T47D (cell line): ENCODE results near the gene TPX2.
"Not testable (repeated sequence)": the region's sequence is repeated elsewhere in the genome, so short reads cannot be mapped to it uniquely, and the experiment has no call there.

Experiments used
- DNase-seq, 2 experiments: peaks; one replicate each; pipeline versions ENCODE4 v3.0.0 to v3.0.0-alpha.2; 2011 to 2012; ENCODE audit warnings: low read depth in 1 of 2, low spot score in 1 of 2
- JUND ChIP-seq: IDR thresholded peaks from 2 replicates; pipeline ENCODE4 v1.6.1; 2012; ENCODE audit warnings: low read depth
- in situ Hi-C: cut with HindIII; loops from 2 replicates; pipeline ENCODE4 v1.10.0; 2016; ENCODE audit warnings: low sequenced_read_pairs, low pct_unique_long_range_greater_than_20kb

The TPX2 gene

GRCh38 chr20:31809661-31810060, 70.6 kb downstream of the TPX2 start:
- in situ Hi-C loops = no loop called here

DNA sequence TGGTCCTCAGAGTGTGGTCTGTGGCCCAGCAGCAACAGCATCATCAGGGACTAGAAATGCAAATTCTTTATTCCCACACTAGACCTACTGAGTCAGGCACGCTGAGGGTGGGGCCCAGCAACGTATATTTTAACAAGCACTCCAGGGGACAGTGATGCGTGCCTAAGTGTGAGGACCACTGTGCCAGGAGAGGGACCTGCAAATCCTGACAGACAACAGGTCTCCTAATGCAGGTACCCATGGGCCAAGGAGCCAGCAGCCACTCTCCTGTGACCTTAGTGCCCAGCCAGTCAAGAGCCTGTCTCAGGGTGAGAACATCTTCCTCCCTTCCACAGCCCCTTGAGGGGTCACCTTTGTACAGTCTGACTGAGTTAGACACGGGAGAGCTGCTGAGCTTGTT, 72.1 kb downstream of the TPX2 start:
- no peak for TF ChIP-seq JUND
- in situ Hi-C loops = no loop called here

More at GRCh38 chr20:31809661-31810060, 70.6 kb downstream of the TPX2 start:
- no peak for DNase-seq
- TF ChIP-seq JUND = no peak

DNA sequence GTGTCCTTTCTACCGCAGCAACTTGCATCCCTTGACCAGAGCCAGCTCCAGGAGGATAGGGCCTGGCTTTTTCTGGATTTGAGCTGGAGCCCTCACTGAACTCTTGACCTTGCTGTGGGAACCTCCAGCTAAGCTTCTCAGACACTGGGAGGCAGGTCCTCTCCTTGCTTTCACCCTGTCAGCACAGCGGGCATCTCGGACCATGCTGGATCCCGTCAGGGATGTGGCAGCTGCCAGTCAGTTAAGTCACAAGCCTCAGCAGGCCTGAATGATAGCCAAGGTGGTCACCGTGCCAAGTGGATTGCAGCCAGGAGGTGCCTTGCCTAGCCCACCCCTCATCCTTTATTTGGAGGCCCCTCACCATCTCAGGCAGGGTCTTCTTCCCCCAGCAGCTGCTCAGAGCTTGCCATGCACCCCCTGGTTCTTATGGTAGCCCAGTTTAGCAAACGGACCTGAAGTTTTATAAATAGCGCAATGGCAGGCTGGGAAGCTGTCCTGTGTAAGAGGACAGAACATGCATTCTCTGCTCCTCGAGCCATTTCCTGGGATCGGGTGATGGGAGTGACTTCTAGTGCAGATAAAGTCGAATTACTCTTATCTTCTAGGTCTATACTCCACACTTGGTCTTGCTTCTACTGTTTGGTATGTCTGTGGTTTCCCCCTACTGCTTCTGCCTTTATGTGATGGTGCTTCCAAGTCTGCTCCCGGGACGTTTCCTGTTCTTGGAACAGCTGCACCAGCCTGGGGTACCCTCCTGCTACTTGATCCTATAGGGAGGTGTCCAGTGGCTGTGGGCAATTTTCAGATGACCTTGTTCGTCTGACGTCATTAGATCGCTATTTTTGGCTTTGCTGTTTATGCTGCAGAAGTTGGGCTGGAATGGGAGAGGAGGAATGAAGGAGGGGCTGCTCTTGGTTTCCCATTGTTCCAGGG, 73.0 kb downstream of the TPX2 start:
- no peak for TF ChIP-seq JUND
- no peak for DNase-seq
- in situ Hi-C loops = no loop called here

More for the DNA sequence above, 72.1 kb downstream of the TPX2 start:
- DNase-seq = no peak

DNA sequence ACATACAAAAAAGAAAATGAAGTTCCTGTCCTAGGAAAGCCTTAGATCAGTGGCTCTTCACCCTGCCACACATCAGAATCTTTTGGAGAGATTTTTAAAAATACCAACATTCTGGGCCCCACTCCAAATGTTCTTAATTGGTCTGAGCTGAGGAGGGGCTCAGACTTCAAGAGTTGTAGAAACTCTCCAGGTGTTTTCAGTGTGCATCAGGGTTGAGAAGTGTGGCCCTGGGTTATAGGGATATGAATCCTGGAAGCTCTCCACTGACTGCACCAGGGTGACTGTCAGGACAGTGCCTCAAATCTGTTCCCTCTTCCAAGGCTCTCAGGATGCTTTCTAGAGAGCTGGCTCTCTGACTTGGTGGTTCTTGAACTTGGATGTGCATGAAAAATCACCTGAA, 74.5 kb downstream of the TPX2 start:
- in situ Hi-C loops = no loop called here
- TF ChIP-seq JUND = no peak

GRCh38 chr20:31814142-31814541, 75.1 kb downstream of the TPX2 start:
- in situ Hi-C loops, DNase-seq: not testable (repeated sequence)

More for the DNA sequence above, 74.5 kb downstream of the TPX2 start:
- DNase-seq = no peak

DNA sequence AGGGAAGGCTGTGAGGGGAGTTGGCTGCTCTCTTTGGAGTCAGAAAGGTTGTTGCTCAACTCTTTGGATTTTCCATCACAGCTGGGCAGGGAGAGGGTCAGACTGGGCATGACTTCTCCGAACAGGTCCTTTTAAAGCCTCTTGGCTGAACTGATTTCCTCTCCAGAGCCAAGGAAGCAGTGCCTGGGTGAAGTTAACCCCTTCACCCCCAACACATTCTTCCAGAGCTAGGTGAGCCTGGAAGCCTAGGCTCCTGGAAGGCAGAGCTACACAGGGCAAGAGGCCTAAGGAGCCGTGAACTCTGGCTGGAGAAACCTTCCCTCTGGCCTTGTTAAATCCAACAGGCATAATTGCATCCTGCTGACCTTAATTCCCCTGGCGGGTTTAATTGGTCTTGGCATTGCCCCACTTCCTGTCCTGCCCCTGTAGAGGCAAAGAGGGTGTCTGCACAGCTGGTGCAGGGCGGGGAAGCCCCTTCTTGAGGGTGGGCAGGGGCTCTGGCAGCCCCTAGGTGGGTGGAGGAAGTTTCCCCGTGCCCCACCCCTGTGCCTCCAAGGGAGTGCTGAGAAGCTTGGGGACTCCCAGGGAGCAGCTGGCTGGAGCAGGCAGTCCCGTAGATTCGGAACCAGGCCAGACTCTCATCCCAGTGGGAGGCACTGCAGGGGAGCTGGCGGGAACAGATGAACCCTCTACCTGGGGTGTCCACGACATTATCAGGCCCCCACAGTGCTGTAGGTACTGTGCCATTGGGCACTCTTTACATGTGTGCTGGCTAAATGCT, 76.5 kb downstream of the TPX2 start:
- DNase-seq = no peak
- in situ Hi-C loops = no loop called here
- TF ChIP-seq JUND = no peak

GRCh38 chr20:31816221-31816620, 77.1 kb downstream of the TPX2 start:
- in situ Hi-C loops = no loop called here
- DNase-seq = no peak
- no peak for TF ChIP-seq JUND

- TF ChIP-seq JUND = no peak
- in situ Hi-C loops = no loop called here
- DNase-seq = no peak
These were observed 78.4 kb downstream of the TPX2 start for GRCh38 chr20:31817461-31817860.

DNA sequence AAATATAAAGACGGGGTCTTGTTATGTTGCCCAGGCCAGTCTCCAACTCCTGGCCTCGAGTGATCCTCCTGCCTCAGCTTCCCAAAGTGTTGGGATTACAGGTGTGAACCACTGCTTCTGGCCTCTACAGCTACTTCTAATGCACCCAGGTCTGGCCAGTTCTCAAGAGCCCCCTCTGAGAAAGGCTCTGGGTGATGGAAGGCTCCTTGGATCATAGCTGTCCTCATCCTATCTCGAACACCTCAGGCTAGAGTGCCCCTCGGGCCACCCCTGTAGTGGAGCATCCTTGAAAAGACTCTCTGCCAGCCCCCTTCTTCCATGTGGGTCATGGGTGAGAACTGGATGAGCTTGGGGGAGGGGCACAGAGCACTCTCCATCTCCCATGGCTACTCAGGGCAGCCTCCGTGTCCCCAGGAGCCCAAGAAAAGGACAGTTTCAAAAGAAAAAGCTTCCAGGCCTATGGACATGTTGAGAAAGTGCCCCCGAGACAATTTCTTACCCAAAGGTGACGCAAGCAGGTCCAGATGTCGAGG, 79.4 kb downstream of the TPX2 start:
- in situ Hi-C loops = no loop called here
- no peak for TF ChIP-seq JUND
- DNase-seq = no peak

- no peak for DNase-seq
- in situ Hi-C loops = no loop called here
These were observed 80.1 kb downstream of the TPX2 start, which contains the start of gene MYLK2 for GRCh38 chr20:31819083-31819784. Gene MYLK2, plus strand, starts transcription at chr20:31819356. Its CDS starts 225 bp downstream, at chr20:31819581.

DNA sequence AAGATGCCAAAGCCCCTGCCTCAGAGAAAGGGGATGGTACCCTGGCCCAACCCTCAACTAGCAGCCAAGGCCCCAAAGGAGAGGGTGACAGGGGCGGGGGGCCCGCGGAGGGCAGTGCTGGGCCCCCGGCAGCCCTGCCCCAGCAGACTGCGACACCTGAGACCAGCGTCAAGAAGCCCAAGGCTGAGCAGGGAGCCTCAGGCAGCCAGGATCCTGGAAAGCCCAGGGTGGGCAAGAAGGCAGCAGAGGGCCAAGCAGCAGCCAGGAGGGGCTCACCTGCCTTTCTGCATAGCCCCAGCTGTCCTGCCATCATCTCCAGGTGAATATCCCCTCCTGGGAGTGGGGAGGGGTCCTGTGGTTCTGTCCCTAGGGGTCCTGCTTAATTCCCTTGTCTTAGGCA, 81.1 kb downstream of the TPX2 start:
- in situ Hi-C loops = no loop called here
- no peak for DNase-seq
- no peak for TF ChIP-seq JUND

More at GRCh38 chr20:31819083-31819784, 80.1 kb downstream of the TPX2 start, which contains the start of gene MYLK2:
- TF ChIP-seq JUND = no peak

DNA sequence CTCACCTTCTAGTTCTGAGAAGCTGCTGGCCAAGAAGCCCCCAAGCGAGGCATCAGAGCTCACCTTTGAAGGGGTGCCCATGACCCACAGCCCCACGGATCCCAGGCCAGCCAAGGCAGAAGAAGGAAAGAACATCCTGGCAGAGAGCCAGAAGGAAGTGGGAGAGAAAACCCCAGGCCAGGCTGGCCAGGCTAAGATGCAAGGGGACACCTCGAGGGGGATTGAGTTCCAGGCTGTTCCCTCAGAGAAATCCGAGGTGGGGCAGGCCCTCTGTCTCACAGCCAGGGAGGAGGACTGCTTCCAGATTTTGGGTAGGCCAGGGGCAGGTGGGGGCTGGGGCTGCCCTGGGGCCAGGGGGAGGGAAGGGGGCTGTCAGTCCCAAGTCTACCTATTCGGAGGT, 82.3 kb downstream of the TPX2 start:
- in situ Hi-C loops = no loop called here
- TF ChIP-seq JUND = no peak
- no peak for DNase-seq
